Superior temporal gyrus (tissue), 1 donor: Measurements from ENCODE around the gene TRAF3IP1.
"Not testable (repeated sequence)": the region's sequence is repeated elsewhere in the genome, so short reads cannot be mapped to it uniquely, and the experiment has no call there.

Source experiments
- DNase-seq: peaks from one replicate; pipeline ENCODE4 v3.0.0-alpha.2; 2016; ENCODE audit errors: extremely low spot score

TRAF3IP1 gene

GRCh38 chr2:238426568-238427434 is 106.5 kb downstream of the TRAF3IP1 start, which contains the start of gene ASB1:
Gene ASB1 (plus strand): TSS chr2:238426927. CDS start chr2:238427071, 144 bp downstream.
- peak; percentile 70 for DNase-seq

GRCh38 chr2:238427435-238428162 is 107.3 kb downstream of the TRAF3IP1 start:
- no peak for DNase-seq

GRCh38 chr2:238428866-238429265 is 108.5 kb downstream of the TRAF3IP1 start:
- DNase-seq = no peak

- no peak for DNase-seq
These were observed 110.5 kb downstream of the TRAF3IP1 start for GRCh38 chr2:238430781-238431180.

- no peak for DNase-seq
These were observed 111.1 kb downstream of the TRAF3IP1 start for GRCh38 chr2:238431456-238431855.

- DNase-seq = no peak
These were observed 113.1 kb downstream of the TRAF3IP1 start for GRCh38 chr2:238433300-238433915.

- DNase-seq = no peak
These were observed 113.9 kb downstream of the TRAF3IP1 start for GRCh38 chr2:238433941-238434845.

- no peak for DNase-seq
These were observed 114.8 kb downstream of the TRAF3IP1 start for GRCh38 chr2:238434846-238435751.

GRCh38 chr2:238435752-238436096 is 115.4 kb downstream of the TRAF3IP1 start:
- no peak for DNase-seq

GRCh38 chr2:238438856-238439849 is 118.8 kb downstream of the TRAF3IP1 start:
- DNase-seq = no peak

- no peak for DNase-seq
These were observed 119.6 kb downstream of the TRAF3IP1 start for GRCh38 chr2:238439917-238440316.

GRCh38 chr2:238440331-238440730 is 120.0 kb downstream of the TRAF3IP1 start:
- DNase-seq = no peak

GRCh38 chr2:238440767-238441166 is 120.4 kb downstream of the TRAF3IP1 start:
- no peak for DNase-seq

GRCh38 chr2:238441262-238442114 is 121.2 kb downstream of the TRAF3IP1 start:
- DNase-seq = no peak

- DNase-seq = not testable (repeated sequence)
These were observed 121.9 kb downstream of the TRAF3IP1 start for GRCh38 chr2:238442257-238442656.

GRCh38 chr2:238444242-238444641 is 123.9 kb downstream of the TRAF3IP1 start:
- no peak for DNase-seq

GRCh38 chr2:238445409-238446190 is 125.3 kb downstream of the TRAF3IP1 start:
- DNase-seq = no peak
